HFF-Myc (cell line): ENCODE data around the gene SP2.

Experiments
- DNase-seq: peaks from one replicate; pipeline ENCODE4 v3.0.0-alpha.2; 2011; ENCODE audit warnings: low read depth; ENCODE audit errors: extremely low read depth
- H3K4me3 ChIP-seq: replicated peaks from 2 replicates; pipeline ENCODE4 v1.5.1; 2011; ENCODE audit warnings: low read depth, mild to moderate bottlenecking, control low read depth, low read length
- CTCF ChIP-seq: IDR thresholded peaks from 2 replicates; pipeline ENCODE4 v1.5.1; 2012; ENCODE audit warnings: mild to moderate bottlenecking, low read depth, low read length, control low read depth; ENCODE audit errors: missing control alignments

The SP2 gene

GRCh38 chr17:47975823-47976205 lies 79.8 kb downstream of the SP2 start:
- no peak for DNase-seq
- TF ChIP-seq CTCF = no peak
- H3K4me3 ChIP-seq = no peak overlapping the region

GRCh38 chr17:47978324-47978723 lies 82.3 kb downstream of the SP2 start:
- peak; percentile 22 for DNase-seq
- no peak overlapping the region for H3K4me3 ChIP-seq
- peak; percentile 78 for TF ChIP-seq CTCF
